Adrenal gland (tissue), 12 donors: Measurements from ENCODE around the gene FLNC. TPM values are rescaled to one million over a fixed set of nuclear protein-coding genes. Genes with fewer than 3 reads are reported as not detected.

Experiments
- DNase-seq, 7 donors: peaks; one replicate each; pipeline ENCODE4 v3.0.0-alpha.2; 2019 to 2020
- H3K27ac ChIP-seq, 5 donors: fragments of 200-600 bp; sonication (generic) in 4 of 5; 1 replicate in 3 of 5; 2 replicates in 2 of 5; pipeline versions ENCODE4 v1.5.1 to v1.8.0; 2016 to 2020; ENCODE audit warnings: mild to moderate bottlenecking in 1 of 5
- H3K27me3 ChIP-seq: fragments of 200-600 bp; 2 replicates; pipeline ENCODE4 v1.8.0; 2021
- H3K36me3 ChIP-seq, 2 donors: fragments of 200-600 bp; replicated peaks in 1 of 2; 1 replicate in 1 of 2; 2 replicates in 1 of 2; pipeline versions ENCODE4 v1.5.1 to v1.8.0; 2018 to 2022
- H3K4me1 ChIP-seq, 2 donors: fragments of 200-600 bp; replicated peaks in 1 of 2; 1 replicate in 1 of 2; 2 replicates in 1 of 2; pipeline versions ENCODE4 v1.5.1 to v1.8.0; 2018 to 2021
- H3K4me3 ChIP-seq, 4 donors: fragments of 200-600 bp; sonication (generic) in 3 of 4; one replicate each; pipeline ENCODE4 v1.5.1; 2016 to 2018
- H3K9me3 ChIP-seq, 3 donors: fragments of 200-600 bp; sonication (generic) in 1 of 3; replicated peaks in 1 of 3; 1 replicate in 2 of 3; 2 replicates in 1 of 3; pipeline versions ENCODE4 v1.5.1 to v1.8.0; 2016 to 2021
- POLR2A ChIP-seq, 2 donors: fragments of 450-650 bp; IDR thresholded peaks; one replicate each; pipeline ENCODE4 v1.6.1; 2017; ENCODE audit warnings: antibody characterized with exemption in 2 of 2, mild to moderate bottlenecking in 2 of 2, moderate library complexity in 1 of 2
- WGBS, 4 donors: extraction: QIAGEN DNeasy Blood & Tissue Kit in 2 of 4; methylation state at CpG; one replicate each; pipeline versions ENCODE4 v1.1.5 to v1.1.7; 2013 to 2017; 5-methylcytosine and 5-hydroxymethylcytosine counted together
- intact Hi-C, 2 donors: fragments of 100-400 bp; cut with DNase I; formaldehyde crosslinking; loops; one replicate each; pipeline versions ENCODE4 v1.14.1 to v1.15.0; 2022 to 2023
- polyA plus RNA-seq, 3 donors: library from polyadenylated mRNA; stranded (reverse); fragments of 200-250 nt in 2 of 3; fragments of 350-450 nt in 1 of 3; fragmentation: Illumina TruSeq in 1 of 3; extraction: RNeasy Lipid Tissue Mini Kit (QIAGEN cat#74804) in 1 of 3; gene quantifications; one replicate each; pipeline ENCODE4 v1.2.3, GENCODE V29; 2013 to 2014
- total RNA-seq, 9 donors: library from RNA; depleted of rRNA in 4 of 9; stranded (reverse); fragments of >200 nt in 4 of 9; fragments of 120-200 nt in 1 of 9; fragmentation: NEBNext Ultra II Directional in 1 of 9; extraction: Animal tissue kit (Norgen Biotek cat#: 25700) in 1 of 9; gene quantifications; one replicate each; pipeline versions ENCODE4 v1.1.0 to v1.2.4, GENCODE V29; 2013 to 2023
- TF ChIP-seq, protein P1 (sequence below), 6 experiments: fragments of 450-650 bp in 4 of 6; fragments of 200-600 bp in 2 of 6; sonication (generic) in 1 of 6; IDR thresholded peaks; 1 replicate in 5 of 6; 2 replicates in 1 of 6; pipeline versions ENCODE4 v1.5.1 to v1.8.0; 2016 to 2021; ENCODE audit warnings: antibody characterized with exemption in 6 of 6, mild to moderate bottlenecking in 2 of 6, moderate library complexity in 1 of 6
- donor health status: healthy with polysubstance abuse.
- donor health status: Bipolar disorder and iron deficiency.
- donor health status: DM: yes; HTN: yes; CAD: no.
- donor health status: DM: no; HTN: no; CAD: no.
- donor health status: DM: no; HTN: no; CAD: no.
- donor health status: DM: yes; HTN: yes; CAD: no.

The FLNC gene
- total and polyA plus RNA-seq, 12 donors = 0.66 to 7.3 (median 2.5) TPM

DNA sequence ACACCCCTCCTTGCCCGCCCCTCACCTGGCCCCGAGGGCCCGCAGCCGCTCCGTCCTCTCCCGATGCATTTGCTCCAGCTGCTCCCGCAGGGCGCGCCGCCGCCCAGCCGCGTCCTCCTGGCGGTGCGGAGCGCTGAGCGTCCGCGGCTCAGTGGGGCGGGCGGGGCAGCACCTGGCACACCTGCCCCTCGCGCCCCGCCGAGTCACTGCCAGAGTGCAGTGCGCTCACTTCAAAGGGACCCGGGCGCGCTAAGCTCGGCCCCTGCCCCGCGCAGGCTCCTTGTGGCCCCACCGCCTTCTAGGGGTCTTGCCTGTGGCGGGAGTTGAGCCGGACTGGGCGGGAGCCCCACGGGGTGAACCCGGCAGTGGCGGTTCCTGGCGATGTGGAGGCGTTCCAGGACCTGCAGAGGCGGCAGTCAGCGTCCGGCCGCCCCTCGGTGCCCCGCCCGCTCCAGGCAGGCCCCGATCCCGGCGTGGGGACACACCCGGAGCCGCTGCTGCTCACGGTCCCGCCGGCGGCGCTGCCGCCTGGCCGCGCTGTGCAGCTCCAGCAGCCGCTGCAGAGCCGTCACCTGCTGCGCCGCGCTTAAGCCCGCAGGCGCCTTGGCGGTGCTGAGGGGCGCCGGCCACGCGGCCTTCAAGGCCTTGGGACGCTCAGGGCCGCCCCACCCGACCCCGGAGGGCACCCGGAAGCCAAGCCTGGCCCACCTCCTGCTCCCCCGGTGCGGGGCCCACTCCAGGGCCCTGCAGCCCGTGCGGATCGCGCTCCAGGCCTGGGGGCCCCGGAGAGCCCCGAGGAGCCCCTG lies 39.1 kb downstream of the FLNC start:
- H3K4me1 ChIP-seq = peaks cover 14 to 16% of the 10 kb centered on the region in 2 donors
- H3K36me3 ChIP-seq = peaks cover 0 to 13% of the 10 kb centered on the region in 2 donors
- peak; percentile 33 to 55 (median 47) for DNase-seq
- whole genome bisulfite sequencing, 4 donors = 1 to 3% (median 2%) methylated on average over 12 to 86 of the region's 86 CpGs
- peak overlapping the region in 2 of 4 donors; percentile 18 to 71 for H3K4me3 ChIP-seq
- intact Hi-C loops = no loop called here
- H3K27me3 ChIP-seq = peaks cover 5% of the 10 kb centered on the region
- H3K9me3 ChIP-seq = no peaks in the 10 kb centered on the region
- no peak overlapping the region for H3K27ac ChIP-seq
- no peak for TF ChIP-seq POLR2A (IDR thresholded peaks at IDR 0.05)
- TF ChIP-seq, protein P1, sequence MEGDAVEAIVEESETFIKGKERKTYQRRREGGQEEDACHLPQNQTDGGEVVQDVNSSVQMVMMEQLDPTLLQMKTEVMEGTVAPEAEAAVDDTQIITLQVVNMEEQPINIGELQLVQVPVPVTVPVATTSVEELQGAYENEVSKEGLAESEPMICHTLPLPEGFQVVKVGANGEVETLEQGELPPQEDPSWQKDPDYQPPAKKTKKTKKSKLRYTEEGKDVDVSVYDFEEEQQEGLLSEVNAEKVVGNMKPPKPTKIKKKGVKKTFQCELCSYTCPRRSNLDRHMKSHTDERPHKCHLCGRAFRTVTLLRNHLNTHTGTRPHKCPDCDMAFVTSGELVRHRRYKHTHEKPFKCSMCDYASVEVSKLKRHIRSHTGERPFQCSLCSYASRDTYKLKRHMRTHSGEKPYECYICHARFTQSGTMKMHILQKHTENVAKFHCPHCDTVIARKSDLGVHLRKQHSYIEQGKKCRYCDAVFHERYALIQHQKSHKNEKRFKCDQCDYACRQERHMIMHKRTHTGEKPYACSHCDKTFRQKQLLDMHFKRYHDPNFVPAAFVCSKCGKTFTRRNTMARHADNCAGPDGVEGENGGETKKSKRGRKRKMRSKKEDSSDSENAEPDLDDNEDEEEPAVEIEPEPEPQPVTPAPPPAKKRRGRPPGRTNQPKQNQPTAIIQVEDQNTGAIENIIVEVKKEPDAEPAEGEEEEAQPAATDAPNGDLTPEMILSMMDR (IDR thresholded peaks at IDR 0.05) = no peak

DNA sequence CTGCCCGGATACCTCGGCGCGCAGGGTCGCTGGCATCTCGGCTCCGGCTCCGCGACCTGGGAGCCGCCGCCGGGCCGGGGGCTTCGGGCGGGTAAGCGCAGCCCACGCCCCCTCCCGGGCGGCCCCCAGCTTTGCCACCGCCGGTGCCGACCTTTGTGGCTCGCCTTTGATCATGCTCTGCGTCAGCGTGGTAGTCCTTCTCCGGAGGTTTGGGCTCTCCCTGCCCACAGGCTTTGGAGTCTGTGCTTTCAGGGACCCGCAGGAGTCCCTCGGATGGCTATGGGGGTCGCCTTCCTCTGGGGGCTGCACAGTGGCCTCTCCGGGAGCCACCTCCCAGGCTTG lies 39.7 kb downstream of the FLNC start:
- Histone ChIP-seq H3K4me1 (peaks cover 14 to 16% of the 10 kb centered on the region in 2 donors), H3K27ac (no peak overlapping the region), H3K27me3 (peaks cover 5% of the 10 kb centered on the region), H3K4me3 (peak overlapping the region in 2 of 4 donors; percentile 18 to 71), H3K9me3 (no peaks in the 10 kb centered on the region), H3K36me3 (peaks cover 0 to 13% of the 10 kb centered on the region in 2 donors)
- intact Hi-C loops = no loop called here
- 2 to 8% (median 8%) methylated on average over 8 to 30 of the region's 30 CpGs; no CpG with 5 or more reads in 1 of the 4 donors for WGBS, 4 donors
- DNase-seq = no peak
- TF ChIP-seq POLR2A (IDR thresholded peaks at IDR 0.05) = no peak
- TF ChIP-seq, protein P1 (IDR thresholded peaks at IDR 0.05) = no peak

DNA sequence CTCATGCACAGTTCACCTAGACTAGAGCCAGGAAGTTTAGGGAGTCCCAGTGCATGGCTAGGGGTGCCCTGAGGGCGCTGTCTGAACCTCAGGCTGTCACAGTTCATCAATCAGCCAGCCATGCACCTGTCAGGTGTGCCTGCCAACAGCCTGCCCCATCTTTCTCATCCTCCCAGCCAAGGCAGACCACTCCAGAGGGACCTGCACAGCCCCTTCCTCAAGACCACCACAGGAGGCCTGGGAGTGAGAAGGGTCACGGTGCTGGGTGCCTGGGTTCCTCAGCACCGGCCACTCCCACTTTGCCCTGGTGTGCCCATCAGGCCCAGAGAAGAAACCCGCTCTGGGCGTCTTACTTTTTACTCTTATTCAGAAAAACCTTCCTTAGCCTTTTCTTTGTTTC lies 40.8 kb downstream of the FLNC start:
- peaks cover 14 to 16% of the 10 kb centered on the region in 2 donors for H3K4me1 ChIP-seq
- H3K27me3 ChIP-seq = peaks cover 5% of the 10 kb centered on the region
- no peak for DNase-seq
- WGBS, 4 donors = 93 to 98% (median 96%) methylated on average over 4 to 5 of the region's 5 CpGs
- peaks cover 0 to 2% of the 10 kb centered on the region in 2 donors for H3K36me3 ChIP-seq
- no peaks in the 10 kb centered on the region for H3K9me3 ChIP-seq
- no peak overlapping the region for H3K4me3 ChIP-seq
- intact Hi-C loops = no loop called here
- no peak overlapping the region for H3K27ac ChIP-seq
- TF ChIP-seq, protein P1 (IDR thresholded peaks at IDR 0.05) = no peak
- no peak for TF ChIP-seq POLR2A (IDR thresholded peaks at IDR 0.05)

DNA sequence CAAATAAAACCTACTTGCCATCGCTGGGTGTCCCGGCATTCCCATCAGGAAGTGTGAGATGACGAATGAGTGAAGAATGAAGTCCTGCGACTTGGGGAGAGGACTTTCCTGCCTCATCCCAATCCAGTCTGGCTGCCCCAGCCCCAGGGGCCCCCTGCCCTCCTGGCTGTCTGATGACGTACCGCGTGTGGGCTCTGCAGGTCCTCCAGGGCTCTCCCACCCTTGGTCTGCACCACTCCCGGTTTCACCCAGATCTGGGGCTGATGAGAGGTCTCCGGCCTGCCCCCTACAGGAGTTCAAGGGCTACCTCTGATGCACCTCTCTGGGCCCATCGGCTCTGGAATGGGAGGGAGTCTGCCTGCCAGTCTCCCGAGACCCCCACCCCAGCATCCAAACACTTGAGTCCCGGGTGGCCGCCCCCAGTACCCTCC lies 42.2 kb downstream of the FLNC start:
- DNase-seq = no peak
- Histone ChIP-seq H3K27ac (no peak overlapping the region), H3K9me3 (no peaks in the 10 kb centered on the region), H3K4me3 (no peak overlapping the region), H3K36me3 (no peaks in the 10 kb centered on the region), H3K4me1 (peaks cover 14 to 16% of the 10 kb centered on the region in 2 donors), H3K27me3 (peaks cover 5% of the 10 kb centered on the region)
- WGBS, 4 donors = 43 to 77% (median 71%) methylated on average over 4 to 13 of the region's 13 CpGs
- no peak for TF ChIP-seq POLR2A (IDR thresholded peaks at IDR 0.05)
- TF ChIP-seq, protein P1 (IDR thresholded peaks at IDR 0.05) = no peak
- intact Hi-C loops = no loop called here
